ENCODE measurements around the gene ZNF319.

Gene ZNF319

GRCh38 chr16:57970970-57971369 lies 29.5 kb downstream of the ZNF319 start, which contains the start of gene CNGB1:
Gene CNGB1, minus strand, starts transcription at chr16:57971128. Its CDS starts 3,842 bp downstream, at chr16:57967286.
- peak; percentile 70 for DNase-seq

DNA sequence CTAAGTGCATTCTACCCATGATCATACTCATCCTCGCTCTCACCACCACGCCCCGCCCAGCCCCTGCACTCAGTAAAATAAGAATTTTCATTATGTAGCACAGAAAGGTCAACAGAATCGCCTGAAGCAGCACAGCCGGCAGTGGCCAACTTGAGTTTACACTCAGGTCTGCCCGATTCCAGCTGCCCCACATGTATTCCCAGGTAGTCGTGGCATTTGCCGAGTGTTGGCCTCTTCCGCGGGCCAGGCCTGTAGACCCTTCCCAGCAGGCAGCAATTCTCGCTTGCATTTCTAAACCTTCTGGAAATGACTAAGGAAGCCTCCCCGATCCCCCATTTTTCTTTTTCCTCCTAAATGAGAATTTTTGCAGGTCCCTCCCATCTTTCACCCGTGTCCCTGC lies 30.2 kb downstream of the ZNF319 start:
- no peak for DNase-seq

DNA sequence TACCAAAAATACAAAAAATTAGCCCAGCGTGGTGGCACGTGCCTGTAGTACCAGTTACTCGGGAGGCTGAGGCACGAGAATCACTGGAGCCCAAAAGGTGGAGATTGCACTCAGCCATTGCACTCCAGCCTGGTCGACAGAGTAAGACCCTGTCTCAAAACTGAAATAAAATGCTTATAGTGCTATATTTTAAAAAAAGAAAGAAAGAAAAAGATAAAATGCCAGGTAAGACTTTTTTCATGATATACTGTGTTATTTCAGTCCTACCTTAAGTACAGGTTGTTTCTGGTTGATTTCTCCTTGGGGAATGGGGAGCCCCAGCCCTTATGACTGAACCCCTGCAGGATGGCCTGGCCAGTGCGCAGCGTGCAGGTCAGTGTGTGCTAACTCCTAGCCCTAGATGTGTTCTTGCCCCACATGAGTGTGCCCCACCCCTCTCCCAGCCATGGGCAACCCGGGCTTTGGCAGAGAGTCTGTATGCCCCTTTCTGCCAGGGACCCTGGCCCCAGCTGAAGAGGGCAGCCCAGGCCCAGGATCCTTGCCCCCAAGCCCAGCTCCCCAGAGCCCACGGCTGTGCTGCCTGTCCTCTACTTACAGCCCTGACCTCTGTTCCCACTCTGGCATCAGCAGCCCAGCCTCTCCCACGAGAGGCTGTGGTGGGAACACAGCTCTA lies 30.9 kb downstream of the ZNF319 start:
- DNase-seq: no peak

- DNase-seq: no peak
These were observed 32.6 kb downstream of the ZNF319 start for GRCh38 chr16:57967916-57968315.

DNA sequence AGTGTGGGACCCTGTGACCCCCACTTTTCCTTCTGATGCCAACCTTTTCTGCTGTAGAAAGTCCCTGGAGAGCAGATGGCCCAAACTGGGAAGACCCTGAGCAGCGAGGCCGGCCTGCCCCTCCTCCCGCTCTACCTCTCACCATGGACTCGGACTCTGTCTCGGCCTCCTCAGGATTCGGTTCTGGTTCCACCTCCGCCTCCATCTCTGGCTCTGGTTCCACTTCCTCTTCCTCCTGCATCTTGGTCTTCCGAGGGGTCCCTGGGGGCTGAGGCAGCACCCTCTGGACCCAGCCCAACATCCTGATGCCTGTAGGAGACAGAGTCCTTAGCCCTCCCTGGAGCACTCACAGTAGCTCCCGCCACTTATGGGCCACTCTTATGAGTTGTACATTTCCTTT lies 33.5 kb downstream of the ZNF319 start:
- no peak for DNase-seq

- DNase-seq: no peak
These were observed 34.2 kb downstream of the ZNF319 start for GRCh38 chr16:57966204-57966771.

GRCh38 chr16:57964157-57964700 lies 36.2 kb downstream of the ZNF319 start:
- no peak for DNase-seq

- no peak for DNase-seq
These were observed 37.7 kb downstream of the ZNF319 start for GRCh38 chr16:57962756-57963155.

DNA sequence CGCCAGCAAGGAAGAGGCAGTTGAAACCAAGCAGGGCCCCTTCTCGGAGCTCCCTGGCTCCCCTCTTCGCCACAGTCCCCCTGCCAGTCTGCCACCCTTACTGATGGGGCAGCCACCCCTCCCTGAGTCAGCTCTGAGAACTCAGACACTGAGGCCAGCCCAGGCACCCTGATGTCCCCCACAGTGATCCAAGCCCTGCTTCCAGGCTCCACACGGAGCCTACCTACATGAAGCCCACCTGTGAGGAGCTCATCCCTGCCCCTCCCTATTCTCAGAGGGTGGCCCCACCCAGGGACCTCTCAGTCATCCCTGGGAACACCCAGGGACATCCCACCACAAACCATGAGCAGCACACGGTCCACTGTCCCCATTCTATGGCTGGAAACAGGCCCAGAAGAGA lies 38.4 kb downstream of the ZNF319 start:
- no peak for DNase-seq

GRCh38 chr16:57961538-57961937 lies 38.9 kb downstream of the ZNF319 start:
- no peak for DNase-seq

GRCh38 chr16:57960826-57961472 lies 39.5 kb downstream of the ZNF319 start:
- DNase-seq: no peak

- no peak for DNase-seq
These were observed 40.2 kb downstream of the ZNF319 start for GRCh38 chr16:57960310-57960709.

DNA sequence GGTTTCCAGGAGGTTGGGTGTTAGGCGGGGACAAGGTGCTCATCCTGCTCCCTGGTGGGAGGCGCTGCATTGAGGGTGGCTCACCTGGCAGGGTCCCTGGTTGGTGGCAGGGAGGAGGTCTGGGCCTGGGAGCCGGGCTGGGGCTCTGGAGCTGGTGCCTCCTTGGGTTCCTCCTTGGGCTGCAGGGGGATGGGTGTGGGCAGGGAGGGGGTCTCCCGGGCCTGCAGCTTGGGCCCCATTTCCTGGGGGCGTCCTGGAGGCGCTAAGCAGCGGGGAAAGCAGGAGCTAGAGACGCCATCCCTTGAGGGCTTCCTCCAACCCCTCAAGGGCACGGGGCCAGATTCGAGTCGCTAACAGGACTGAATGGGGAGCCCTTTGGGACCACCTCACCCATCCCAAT lies 40.7 kb downstream of the ZNF319 start:
- DNase-seq: no peak

DNA sequence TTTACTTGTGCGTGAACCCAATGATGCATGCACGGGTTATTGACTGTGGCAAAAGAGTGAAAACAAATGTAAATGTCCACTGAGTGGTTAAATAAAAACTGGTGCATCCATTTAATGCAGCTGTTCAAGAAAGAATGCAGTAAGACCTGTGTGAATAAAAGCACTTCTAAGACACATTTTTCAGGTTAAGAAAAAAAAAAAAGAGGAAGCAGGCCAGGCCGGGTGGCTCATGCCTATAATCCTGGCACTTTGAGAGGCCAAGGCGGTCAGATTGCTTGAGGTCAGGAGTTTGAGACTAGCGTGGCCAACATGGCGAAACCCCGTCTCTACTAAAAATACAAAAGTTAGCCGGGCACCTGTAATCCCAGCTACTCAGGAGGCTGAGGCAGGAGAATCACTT lies 41.4 kb downstream of the ZNF319 start:
- DNase-seq: no peak

- DNase-seq: no peak
These were observed 41.9 kb downstream of the ZNF319 start for GRCh38 chr16:57958544-57958943.

- no peak for DNase-seq
These were observed 42.6 kb downstream of the ZNF319 start for GRCh38 chr16:57957673-57958392.

DNA sequence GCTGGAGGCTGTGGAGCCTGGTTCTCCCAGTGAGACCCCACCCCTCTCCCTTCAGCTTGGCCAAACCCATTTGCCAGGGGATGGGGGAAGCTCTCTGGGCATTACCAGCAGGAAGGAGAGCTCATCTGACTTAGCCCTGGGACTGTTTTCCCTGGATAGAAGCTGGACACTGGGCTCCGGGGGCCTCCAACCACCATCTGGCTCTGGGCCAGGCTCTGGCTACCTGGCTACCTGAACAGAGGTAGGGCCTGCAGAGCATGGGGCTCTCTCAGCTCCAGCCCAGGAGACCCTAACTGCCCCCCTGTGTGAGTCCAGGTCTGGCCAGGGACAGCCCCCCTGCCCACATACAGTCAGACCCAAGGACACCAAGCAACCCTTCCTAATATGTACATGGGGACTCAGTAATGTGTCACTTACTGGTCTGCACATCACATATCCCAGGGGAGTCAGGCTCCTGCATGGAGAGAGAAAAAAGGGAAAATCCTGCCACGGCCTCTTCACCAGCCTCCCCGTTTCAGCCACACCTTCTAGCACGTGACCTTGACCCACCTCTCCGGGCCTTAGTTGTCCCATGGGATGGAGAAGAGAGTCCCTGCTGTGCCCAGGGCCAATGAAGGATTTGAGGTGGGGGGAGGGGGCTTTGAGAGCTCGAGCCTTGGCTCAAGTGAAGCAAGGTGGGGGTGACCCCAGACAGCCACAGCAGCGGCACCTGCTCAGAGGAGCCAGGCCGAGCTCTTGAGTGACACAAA lies 43.4 kb downstream of the ZNF319 start:
- no peak for DNase-seq

- no peak for DNase-seq
These were observed 44.1 kb downstream of the ZNF319 start for GRCh38 chr16:57956270-57956808.

DNA sequence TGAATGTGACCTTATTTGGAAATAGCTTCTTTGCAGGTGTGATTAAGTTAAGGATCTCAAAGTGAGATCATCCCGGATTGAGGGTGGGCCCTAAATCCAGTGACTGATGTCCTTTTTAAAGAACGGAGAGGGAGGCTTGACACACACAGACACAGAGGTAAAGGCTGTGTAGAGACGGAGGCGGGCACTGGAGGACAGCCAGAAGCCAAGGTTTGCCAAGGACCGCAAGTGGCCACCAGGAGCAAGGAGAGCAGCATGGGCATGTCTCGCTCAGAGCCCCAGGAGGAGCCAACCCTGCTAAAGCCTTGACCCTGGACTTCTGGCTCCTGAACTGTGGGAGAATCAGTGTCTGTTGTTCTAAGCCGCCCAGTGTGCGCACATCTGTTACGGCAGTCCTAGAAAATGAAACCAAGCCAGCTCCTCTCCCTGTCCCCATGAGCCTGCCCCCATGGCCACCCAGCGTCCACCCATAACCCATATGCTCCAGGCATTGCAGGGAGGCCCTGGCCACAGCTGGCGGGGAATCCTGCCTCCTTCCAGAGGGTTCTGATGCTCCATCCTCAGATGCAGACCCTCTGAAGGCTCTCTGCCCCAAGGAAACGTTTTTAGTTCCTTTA lies 44.8 kb downstream of the ZNF319 start:
- no peak for DNase-seq

GRCh38 chr16:57953857-57954256 lies 46.6 kb downstream of the ZNF319 start:
- DNase-seq: no peak

DNA sequence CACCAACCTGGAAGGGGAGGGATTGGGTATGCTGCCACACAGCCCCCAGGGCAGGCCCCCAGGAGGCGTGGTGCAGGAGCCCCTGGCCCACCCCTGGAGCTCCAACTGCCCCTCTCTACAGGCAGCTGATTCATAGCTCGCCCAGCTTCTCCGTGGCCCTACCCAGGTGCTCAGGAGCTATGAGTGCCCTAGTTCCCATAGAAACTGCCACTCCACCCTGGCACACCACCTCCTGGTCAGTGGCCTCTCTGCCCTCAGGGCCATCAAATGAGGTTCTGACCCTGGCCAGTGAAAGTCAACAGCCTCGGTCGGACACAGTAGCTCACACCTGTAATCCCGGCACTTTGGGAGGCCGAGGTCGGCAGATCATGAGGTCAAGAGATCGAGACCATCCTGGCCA lies 47.6 kb downstream of the ZNF319 start:
- no peak for DNase-seq

Data from NCI-H510A (cell line).